ENCODE results near the gene FOXC1. TPM values are rescaled to one million over a fixed set of nuclear protein-coding genes. Genes with fewer than 3 reads are reported as not detected.

The FOXC1 gene
- total and polyA plus RNA-seq, 10 of the 15 experiments (the other 5 are each of a cell fraction or from before 2014, with no cell fraction given), result 0.13 to 1.5 (median 0.48) TPM; not detected in 2

DNA sequence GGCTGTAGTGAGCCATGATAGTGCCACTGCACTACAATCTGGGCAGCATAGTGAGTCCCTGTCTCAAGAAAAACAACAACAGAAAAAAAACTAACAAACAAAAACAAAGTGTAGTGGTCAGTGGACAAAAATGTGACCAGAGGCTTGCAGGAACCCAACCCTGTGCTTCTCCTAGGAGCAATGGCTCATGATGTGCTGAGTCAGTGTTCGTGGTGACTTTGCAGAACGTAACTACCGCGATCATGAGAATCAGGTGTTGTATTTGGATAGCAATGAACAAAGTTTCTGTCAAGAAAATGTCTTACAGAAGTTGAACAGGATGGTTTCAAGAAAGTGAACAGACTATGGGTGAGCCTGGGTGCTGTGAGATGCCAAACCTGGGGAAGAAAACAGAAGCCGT is 18.5 kb upstream of the FOXC1 start:
- intact Hi-C loops (cut with micrococcal nuclease; ENCODE audit: unreplicated experiment), result loop anchor here (10.0 kb wide), 1 partner anchor 854 kb away; no protein-coding TSS in a partner anchor
- RAD21 ChIA-PET (ENCODE audit: unreplicated experiment), result no interaction called here
- Histone ChIP-seq H3K9ac (ENCODE audit: control insufficient read depth, insufficient read depth, low read length) (no peak overlapping the region), H3K4me1 (ENCODE audit: control insufficient read depth, insufficient read depth, low read length) (no peaks in the 10 kb centered on the region), H3K9me3 (replicated peaks; ENCODE audit: control insufficient read depth, insufficient read depth, low read length) (no peaks in the 10 kb centered on the region; the same call in 2 of the 3 replicates), H2AFZ (ENCODE audit: control insufficient read depth, low read depth, low read length) (no peak overlapping the region), H3K4me2 (ENCODE audit: control insufficient read depth, insufficient read depth) (no peak overlapping the region), H4K20me1 (ENCODE audit: control insufficient read depth, insufficient read depth) (no peaks in the 10 kb centered on the region), H3K27ac (ENCODE audit: control insufficient read depth, insufficient read depth) (no peak overlapping the region), H3K36me3 (ENCODE audit: control insufficient read depth in 2 of 2, insufficient read depth in 2 of 2, low read length in 1 of 2) (no peaks in the 10 kb centered on the region), H3K79me2 (ENCODE audit: control insufficient read depth, insufficient read depth, low read length) (no peaks in the 10 kb centered on the region), H3K27me3 (replicated peaks in 1 of 2; ENCODE audit: control insufficient read depth in 2 of 2, insufficient read depth in 2 of 2, low read length in 1 of 2) (peaks cover 0 to 1% of the 10 kb centered on the region in 2 experiments; a peak in 1 of 4 replicates), H3K4me3 (no peak overlapping the region)
- TF ChIP-seq MXI1 (IDR thresholded peaks at IDR 0.05; ENCODE audit: low read depth, low read length) (no peak), SMAD1 (IDR thresholded peaks at IDR 0.05; ENCODE audit: low read depth, partially characterized antibody) (no peak), TCF12 (IDR thresholded peaks at IDR 0.05; ENCODE audit: low read depth, low read length) (no peak), POU2F2 (IDR thresholded peaks at IDR 0.05; ENCODE audit: borderline replicate concordance, low read depth, low read length) (no peak), BMI1 (IDR thresholded peaks at IDR 0.05; ENCODE audit: borderline replicate concordance) (no peak), WRNIP1 (IDR thresholded peaks at IDR 0.05; ENCODE audit: borderline replicate concordance, low read depth, low read length) (no peak), ESRRA (IDR thresholded peaks at IDR 0.05; ENCODE audit: low read length) (no peak)
- TF ChIP-seq, protein P1, sequence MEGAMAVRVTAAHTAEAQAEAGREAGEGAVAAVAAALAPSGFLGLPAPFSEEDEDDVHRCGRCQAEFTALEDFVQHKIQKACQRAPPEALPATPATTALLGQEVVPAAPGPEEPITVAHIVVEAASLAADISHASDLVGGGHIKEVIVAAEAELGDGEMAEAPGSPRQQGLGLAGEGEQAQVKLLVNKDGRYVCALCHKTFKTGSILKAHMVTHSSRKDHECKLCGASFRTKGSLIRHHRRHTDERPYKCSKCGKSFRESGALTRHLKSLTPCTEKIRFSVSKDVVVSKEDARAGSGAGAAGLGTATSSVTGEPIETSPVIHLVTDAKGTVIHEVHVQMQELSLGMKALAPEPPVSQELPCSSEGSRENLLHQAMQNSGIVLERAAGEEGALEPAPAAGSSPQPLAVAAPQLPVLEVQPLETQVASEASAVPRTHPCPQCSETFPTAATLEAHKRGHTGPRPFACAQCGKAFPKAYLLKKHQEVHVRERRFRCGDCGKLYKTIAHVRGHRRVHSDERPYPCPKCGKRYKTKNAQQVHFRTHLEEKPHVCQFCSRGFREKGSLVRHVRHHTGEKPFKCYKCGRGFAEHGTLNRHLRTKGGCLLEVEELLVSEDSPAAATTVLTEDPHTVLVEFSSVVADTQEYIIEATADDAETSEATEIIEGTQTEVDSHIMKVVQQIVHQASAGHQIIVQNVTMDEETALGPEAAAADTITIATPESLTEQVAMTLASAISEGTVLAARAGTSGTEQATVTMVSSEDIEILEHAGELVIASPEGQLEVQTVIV (IDR thresholded peaks at IDR 0.05; ENCODE audit: borderline replicate concordance, partially characterized antibody), result no peak
- TF ChIP-seq, protein P2, sequence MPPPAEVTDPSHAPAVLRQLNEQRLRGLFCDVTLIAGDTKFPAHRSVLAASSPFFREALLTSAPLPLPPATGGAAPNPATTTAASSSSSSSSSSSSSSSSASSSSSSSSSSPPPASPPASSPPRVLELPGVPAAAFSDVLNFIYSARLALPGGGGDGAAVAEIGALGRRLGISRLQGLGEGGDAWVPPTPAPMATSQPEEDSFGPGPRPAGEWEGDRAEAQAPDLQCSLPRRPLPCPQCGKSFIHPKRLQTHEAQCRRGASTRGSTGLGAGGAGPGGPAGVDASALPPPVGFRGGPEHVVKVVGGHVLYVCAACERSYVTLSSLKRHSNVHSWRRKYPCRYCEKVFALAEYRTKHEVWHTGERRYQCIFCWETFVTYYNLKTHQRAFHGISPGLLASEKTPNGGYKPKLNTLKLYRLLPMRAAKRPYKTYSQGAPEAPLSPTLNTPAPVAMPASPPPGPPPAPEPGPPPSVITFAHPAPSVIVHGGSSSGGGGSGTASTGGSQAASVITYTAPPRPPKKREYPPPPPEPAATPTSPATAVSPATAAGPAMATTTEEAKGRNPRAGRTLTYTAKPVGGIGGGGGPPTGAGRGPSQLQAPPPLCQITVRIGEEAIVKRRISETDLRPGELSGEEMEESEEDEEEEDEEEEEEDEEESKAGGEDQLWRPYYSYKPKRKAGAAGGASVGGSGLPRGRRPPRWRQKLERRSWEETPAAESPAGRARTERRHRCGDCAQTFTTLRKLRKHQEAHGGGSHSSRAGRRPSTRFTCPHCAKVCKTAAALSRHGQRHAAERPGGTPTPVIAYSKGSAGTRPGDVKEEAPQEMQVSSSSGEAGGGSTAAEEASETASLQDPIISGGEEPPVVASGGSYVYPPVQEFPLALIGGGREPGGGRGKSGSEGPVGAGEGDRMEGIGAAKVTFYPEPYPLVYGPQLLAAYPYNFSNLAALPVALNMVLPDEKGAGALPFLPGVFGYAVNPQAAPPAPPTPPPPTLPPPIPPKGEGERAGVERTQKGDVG (CRISPR knock-in tag; IDR thresholded peaks at IDR 0.05), result no peak
- TF ChIP-seq, protein P3, sequence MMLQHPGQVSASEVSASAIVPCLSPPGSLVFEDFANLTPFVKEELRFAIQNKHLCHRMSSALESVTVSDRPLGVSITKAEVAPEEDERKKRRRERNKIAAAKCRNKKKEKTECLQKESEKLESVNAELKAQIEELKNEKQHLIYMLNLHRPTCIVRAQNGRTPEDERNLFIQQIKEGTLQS (IDR thresholded peaks at IDR 0.05; ENCODE audit: borderline replicate concordance, extremely low read depth, low read depth, low read length), result no peak
- TF ChIP-seq, protein P4, sequence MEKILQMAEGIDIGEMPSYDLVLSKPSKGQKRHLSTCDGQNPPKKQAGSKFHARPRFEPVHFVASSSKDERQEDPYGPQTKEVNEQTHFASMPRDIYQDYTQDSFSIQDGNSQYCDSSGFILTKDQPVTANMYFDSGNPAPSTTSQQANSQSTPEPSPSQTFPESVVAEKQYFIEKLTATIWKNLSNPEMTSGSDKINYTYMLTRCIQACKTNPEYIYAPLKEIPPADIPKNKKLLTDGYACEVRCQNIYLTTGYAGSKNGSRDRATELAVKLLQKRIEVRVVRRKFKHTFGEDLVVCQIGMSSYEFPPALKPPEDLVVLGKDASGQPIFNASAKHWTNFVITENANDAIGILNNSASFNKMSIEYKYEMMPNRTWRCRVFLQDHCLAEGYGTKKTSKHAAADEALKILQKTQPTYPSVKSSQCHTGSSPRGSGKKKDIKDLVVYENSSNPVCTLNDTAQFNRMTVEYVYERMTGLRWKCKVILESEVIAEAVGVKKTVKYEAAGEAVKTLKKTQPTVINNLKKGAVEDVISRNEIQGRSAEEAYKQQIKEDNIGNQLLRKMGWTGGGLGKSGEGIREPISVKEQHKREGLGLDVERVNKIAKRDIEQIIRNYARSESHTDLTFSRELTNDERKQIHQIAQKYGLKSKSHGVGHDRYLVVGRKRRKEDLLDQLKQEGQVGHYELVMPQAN (conservative IDR thresholded peaks at IDR 0.05), result no peak
- CTCF ChIA-PET, result no interaction called here
- no TSS peak for BruUV-seq (replicated peaks)
- no peak for FAIRE-seq
- POLR2A ChIA-PET, result no interaction called here
- no peak for DNase-seq (ENCODE audit: low read depth, low spot score)
- SMC1A ChIA-PET (ENCODE audit: uncharacterized antibody, unreplicated experiment), result interaction anchor here (0.9 to 1.1 kb wide), 2 partner anchors 155 to 616 kb away, joined by 3 read pairs; no protein-coding TSS in a partner anchor
- in situ Hi-C loops (cut with MboI), result loop anchor here (5.0 to 25.0 kb wide), 3 partner anchors 761 to 1346 kb away; partner anchors contain the start of gene MYLK4
- WGBS (ENCODE audit: insufficient coverage, insufficient replicate concordance, low lambda C conversion rate, missing lambda C conversion rate), result 72% methylated on average over 5 of the region's 5 CpGs
- no peak for ATAC-seq

All from GM12878 (cell line).